GM19397 (cell line): ENCODE results near the gene MTIF2.
"Not testable (repeated sequence)": the region's sequence is repeated elsewhere in the genome, so short reads cannot be mapped to it uniquely, and the experiment has no call there.

Experiments used
- ATAC-seq: cut with Tn5 transposase; IDR thresholded peaks from one replicate; pipeline ENCODE4 v1.9.1; 2021; ENCODE audit warnings: mild to moderate bottlenecking, moderate library complexity; ENCODE audit not compliant: unreplicated experiment

The MTIF2 gene

GRCh38 chr2:55204536-55204935, 64.5 kb downstream of the MTIF2 start:
- ATAC-seq, result no peak

- ATAC-seq, result no peak
These were observed 68.6 kb downstream of the MTIF2 start for GRCh38 chr2:55200416-55200815.

DNA sequence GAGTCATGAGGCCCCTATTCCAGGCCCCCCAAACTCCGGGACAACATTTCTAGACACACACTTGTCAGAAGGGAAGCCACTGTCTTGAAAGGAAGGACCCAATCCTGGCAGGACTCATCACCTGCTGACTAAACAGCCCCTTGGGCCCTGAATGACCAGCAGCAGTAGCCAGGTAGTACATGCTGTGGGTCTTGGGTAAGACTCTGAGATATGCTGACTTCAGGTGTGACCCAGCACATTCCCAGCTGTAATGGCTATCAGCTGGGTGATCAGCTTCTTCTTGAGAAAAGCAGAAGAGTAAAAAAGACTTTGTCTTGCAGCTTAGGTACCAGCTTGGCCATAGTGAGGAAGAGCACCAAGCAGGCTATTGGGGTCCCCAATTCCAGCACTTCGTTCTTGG, 72.5 kb downstream of the MTIF2 start:
- ATAC-seq, result no peak

- not testable (repeated sequence) for ATAC-seq
These were observed 77.1 kb downstream of the MTIF2 start for GRCh38 chr2:55191888-55192287.

DNA sequence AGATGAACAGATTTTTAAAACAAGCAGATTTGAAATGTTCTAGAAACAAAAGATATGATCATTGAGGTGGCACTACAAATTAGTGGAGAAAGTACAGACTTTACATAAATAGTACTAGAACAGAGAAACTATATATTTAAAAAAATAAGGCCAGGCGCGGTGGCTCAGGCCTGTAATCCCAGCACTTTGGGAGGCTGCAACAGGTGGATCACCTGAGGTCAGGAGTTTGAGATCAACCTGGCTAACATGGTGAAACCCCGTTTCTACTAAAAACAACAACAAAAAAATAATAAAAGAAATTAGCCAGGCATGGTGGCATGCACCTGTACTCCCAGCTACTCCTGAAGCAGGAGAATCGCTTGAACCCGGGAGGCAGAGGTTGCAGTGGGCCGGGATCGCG, 82.2 kb downstream of the MTIF2 start:
- ATAC-seq, result not testable (repeated sequence)
